Measurements from ENCODE around the gene GPR26. TPM values are rescaled to one million over a fixed set of nuclear protein-coding genes. Genes with fewer than 3 reads are reported as not detected.
"Not testable (repeated sequence)": the region's sequence is repeated elsewhere in the genome, so short reads cannot be mapped to it uniquely, and the experiment has no call there.

GPR26 gene
- total and polyA plus RNA-seq, 12 donors = not detected

DNA sequence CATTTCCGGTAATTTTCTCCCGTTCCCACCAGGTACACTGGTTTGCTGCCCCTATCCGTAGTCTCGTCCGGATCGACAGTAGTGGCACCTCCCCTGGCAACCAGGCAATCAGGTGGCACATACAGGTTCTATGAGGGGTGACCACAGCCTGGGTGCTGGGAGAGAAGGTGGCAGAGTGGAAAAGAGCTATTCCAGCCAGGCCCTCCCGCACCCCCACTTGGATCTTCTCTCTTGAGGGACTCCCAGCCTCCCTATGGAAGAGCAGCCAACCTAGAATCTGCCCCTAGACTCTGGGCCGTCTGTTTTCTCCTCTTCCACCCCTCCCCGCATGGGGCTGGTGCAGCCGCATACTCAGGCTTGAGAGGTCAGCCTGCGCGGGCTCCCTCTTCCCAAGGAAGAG is 58.6 kb downstream of the GPR26 start:
- Histone ChIP-seq H3K27ac (no peak overlapping the region), H3K4me3 (no peak overlapping the region), H3K36me3 (replicated peaks in 1 of 2) (no peaks in the 10 kb centered on the region), H3K27me3 (no peaks in the 10 kb centered on the region), H3K9me3 (replicated peaks in 1 of 3) (no peaks in the 10 kb centered on the region), H3K4me1 (replicated peaks in 1 of 2) (no peaks in the 10 kb centered on the region)
- intact Hi-C loops (cut with DNase I) = no loop called here
- no peak for DNase-seq
- no peak for TF ChIP-seq POLR2A (IDR thresholded peaks at IDR 0.05)
- TF ChIP-seq, protein P1, sequence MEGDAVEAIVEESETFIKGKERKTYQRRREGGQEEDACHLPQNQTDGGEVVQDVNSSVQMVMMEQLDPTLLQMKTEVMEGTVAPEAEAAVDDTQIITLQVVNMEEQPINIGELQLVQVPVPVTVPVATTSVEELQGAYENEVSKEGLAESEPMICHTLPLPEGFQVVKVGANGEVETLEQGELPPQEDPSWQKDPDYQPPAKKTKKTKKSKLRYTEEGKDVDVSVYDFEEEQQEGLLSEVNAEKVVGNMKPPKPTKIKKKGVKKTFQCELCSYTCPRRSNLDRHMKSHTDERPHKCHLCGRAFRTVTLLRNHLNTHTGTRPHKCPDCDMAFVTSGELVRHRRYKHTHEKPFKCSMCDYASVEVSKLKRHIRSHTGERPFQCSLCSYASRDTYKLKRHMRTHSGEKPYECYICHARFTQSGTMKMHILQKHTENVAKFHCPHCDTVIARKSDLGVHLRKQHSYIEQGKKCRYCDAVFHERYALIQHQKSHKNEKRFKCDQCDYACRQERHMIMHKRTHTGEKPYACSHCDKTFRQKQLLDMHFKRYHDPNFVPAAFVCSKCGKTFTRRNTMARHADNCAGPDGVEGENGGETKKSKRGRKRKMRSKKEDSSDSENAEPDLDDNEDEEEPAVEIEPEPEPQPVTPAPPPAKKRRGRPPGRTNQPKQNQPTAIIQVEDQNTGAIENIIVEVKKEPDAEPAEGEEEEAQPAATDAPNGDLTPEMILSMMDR (IDR thresholded peaks at IDR 0.05) = no peak
- WGBS, 4 donors = 82 to 94% (median 86%) methylated on average over 12 of the region's 12 CpGs

DNA sequence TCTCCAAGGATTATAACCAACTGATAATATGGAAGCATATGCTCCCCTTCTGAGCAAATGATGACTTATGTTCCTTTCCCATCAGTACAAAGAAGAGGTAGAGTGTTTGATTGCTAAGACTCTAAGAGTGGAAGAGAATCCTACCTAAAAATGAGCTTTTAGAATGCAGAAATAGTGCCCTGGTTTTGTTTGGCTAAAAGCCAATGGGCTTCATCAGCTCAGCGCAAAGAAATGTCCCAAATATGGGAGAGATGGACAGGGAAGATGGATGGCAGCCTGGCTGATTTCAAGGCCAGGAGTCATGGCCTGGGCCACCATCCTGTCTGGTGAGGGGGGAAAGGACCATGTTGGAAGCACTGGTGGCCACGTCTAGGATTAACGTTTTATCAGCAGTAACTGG is 60.2 kb downstream of the GPR26 start:
- 28 to 40% (median 34%) methylated on average over 3 of the region's 3 CpGs for WGBS, 4 donors
- DNase-seq = no peak
- Histone ChIP-seq H3K4me3 (no peak overlapping the region), H3K9me3 (replicated peaks in 1 of 3) (no peaks in the 10 kb centered on the region), H3K36me3 (replicated peaks in 1 of 2) (no peaks in the 10 kb centered on the region), H3K27me3 (no peaks in the 10 kb centered on the region), H3K4me1 (replicated peaks in 1 of 2) (no peaks in the 10 kb centered on the region), H3K27ac (no peak overlapping the region)
- TF ChIP-seq, protein P1 (IDR thresholded peaks at IDR 0.05) = no peak
- TF ChIP-seq POLR2A (IDR thresholded peaks at IDR 0.05) = no peak
- intact Hi-C loops (cut with DNase I) = no loop called here

DNA sequence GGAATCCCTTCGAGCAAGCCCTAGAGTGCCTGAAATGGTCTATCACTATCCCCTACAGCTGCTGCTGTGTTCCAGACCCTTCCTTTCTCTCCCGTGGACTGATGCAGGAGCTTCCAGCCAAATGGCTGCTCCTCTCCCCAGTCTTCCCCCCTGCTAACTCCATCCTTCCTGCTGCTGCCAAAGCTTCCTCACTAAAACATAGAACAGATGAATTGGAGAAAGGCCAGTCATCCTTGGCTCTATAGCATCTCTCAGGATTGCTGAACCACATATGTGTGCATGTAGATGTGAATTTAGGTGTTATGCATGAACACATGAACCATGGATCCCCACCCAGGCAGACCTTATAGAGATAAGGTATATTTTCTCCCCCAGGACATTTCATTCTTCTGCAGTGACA is 60.7 kb downstream of the GPR26 start:
- no peak overlapping the region for H3K27ac ChIP-seq
- intact Hi-C loops (cut with DNase I) = no loop called here
- no peaks in the 10 kb centered on the region for H3K9me3 ChIP-seq (replicated peaks in 1 of 3)
- DNase-seq = no peak
- H3K4me1 ChIP-seq (replicated peaks in 1 of 2) = no peaks in the 10 kb centered on the region
- H3K36me3 ChIP-seq (replicated peaks in 1 of 2) = no peaks in the 10 kb centered on the region
- TF ChIP-seq, protein P1 (IDR thresholded peaks at IDR 0.05) = no peak
- TF ChIP-seq POLR2A (IDR thresholded peaks at IDR 0.05) = no peak
- no peak overlapping the region for H3K4me3 ChIP-seq
- WGBS, 4 donors = 58 to 75% (median 70%) methylated on average over 2 of the region's 2 CpGs
- H3K27me3 ChIP-seq = no peaks in the 10 kb centered on the region

DNA sequence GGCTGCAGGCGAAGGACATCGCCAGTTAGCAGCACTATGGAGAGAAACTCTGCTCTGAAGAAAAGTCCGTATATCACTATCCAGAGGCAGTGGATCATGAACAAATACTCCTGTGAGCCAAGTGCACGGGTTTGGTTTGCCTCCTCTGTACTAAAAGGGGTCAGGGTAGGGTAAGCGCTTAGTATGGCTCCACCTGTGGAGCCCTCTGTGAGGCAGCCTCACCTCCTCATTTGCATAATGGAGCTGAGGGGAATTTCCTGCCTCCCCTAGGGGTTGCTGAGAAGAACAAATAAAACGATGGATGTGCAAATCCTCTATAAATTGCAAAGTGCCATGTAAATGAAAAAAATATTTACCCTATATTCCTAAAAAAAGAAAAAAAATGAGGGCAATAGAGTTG is 63.4 kb downstream of the GPR26 start:
- no peaks in the 10 kb centered on the region for H3K4me1 ChIP-seq (replicated peaks in 1 of 2)
- no peak for DNase-seq
- no peak overlapping the region for H3K4me3 ChIP-seq
- no peak overlapping the region for H3K27ac ChIP-seq
- WGBS, 4 donors = 70 to 80% (median 73%) methylated on average over 6 of the region's 6 CpGs
- no peaks in the 10 kb centered on the region for H3K27me3 ChIP-seq
- TF ChIP-seq, protein P1 (IDR thresholded peaks at IDR 0.05) = no peak
- no peak for TF ChIP-seq POLR2A (IDR thresholded peaks at IDR 0.05)
- no peaks in the 10 kb centered on the region for H3K36me3 ChIP-seq (replicated peaks in 1 of 2)
- intact Hi-C loops (cut with DNase I) = no loop called here
- H3K9me3 ChIP-seq (replicated peaks in 1 of 3) = no peaks in the 10 kb centered on the region

DNA sequence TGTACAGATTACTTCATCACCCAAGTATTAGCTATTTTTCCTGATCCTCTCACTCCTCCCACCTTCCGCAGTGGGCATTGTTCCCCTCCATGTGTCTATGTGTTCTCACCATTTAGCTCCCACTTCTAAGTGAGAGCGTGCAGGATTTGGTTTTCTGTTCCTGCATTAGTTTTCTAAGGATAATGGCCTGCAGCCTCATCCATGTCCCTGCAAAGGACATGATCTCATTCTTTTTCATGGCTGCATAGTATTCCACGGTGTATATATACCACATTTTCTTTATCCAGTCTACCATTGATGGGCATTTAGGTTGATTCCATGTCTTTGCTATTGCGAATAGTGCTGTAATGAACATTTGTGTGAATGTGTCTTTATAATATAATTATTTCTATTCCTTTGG is 70.8 kb downstream of the GPR26 start:
- intact Hi-C loops (cut with DNase I); H3K27ac ChIP-seq; H3K9me3 ChIP-seq (replicated peaks in 1 of 3); H3K36me3 ChIP-seq (replicated peaks in 1 of 2); H3K4me1 ChIP-seq (replicated peaks in 1 of 2); H3K27me3 ChIP-seq; H3K4me3 ChIP-seq; DNase-seq: not testable (repeated sequence)
- WGBS, 4 donors = 65 to 86% (median 85%) methylated on average over 4 of the region's 4 CpGs
